Measurements from ENCODE around the gene AWAT2. TPM values are rescaled to one million over a fixed set of nuclear protein-coding genes. Genes with fewer than 3 reads are reported as not detected.

Gene AWAT2
- total RNA-seq, 1 donor from 2014 or later, result not detected

GRCh38 chrX:70049406-70049805, 332 bp downstream of the AWAT2 start:
- Mint-ChIP-seq H3K4me1 (ENCODE audit: unreplicated experiment) (no peaks in the 10 kb centered on the region), H3K4me3 (no peak overlapping the region), H3K9me3 (no peaks in the 10 kb centered on the region), H3K27me3 (no peaks in the 10 kb centered on the region), H3K36me3 (no peaks in the 10 kb centered on the region), H3K27ac (no peak overlapping the region)
- TF ChIP-seq CTCF (conservative IDR thresholded peaks at IDR 0.05), result no peak
- no peak for DNase-seq (ENCODE audit: extremely low spot score, unreplicated experiment)

- peaks cover 3% of the 10 kb centered on the region for H3K9me3 Mint-ChIP-seq
- no peaks in the 10 kb centered on the region for H3K4me1 Mint-ChIP-seq (ENCODE audit: unreplicated experiment)
- no peak overlapping the region for H3K4me3 Mint-ChIP-seq
- no peaks in the 10 kb centered on the region for H3K27me3 Mint-ChIP-seq
- H3K36me3 Mint-ChIP-seq, result no peaks in the 10 kb centered on the region
- no peak for TF ChIP-seq CTCF (conservative IDR thresholded peaks at IDR 0.05)
- H3K27ac Mint-ChIP-seq, result no peak overlapping the region
- no peak for DNase-seq (ENCODE audit: extremely low spot score, unreplicated experiment)
Observed at GRCh38 chrX:70046978-70047377, 2.8 kb downstream of the AWAT2 start.

- peak; percentile 29 for DNase-seq (ENCODE audit: extremely low spot score, unreplicated experiment)
- Mint-ChIP-seq H3K27ac (no peak overlapping the region), H3K27me3 (no peaks in the 10 kb centered on the region), H3K4me1 (ENCODE audit: unreplicated experiment) (no peaks in the 10 kb centered on the region), H3K4me3 (no peak overlapping the region), H3K36me3 (no peaks in the 10 kb centered on the region), H3K9me3 (peaks cover 3% of the 10 kb centered on the region)
- TF ChIP-seq CTCF (conservative IDR thresholded peaks at IDR 0.05), result no peak
Observed at GRCh38 chrX:70044541-70045245, 5.0 kb downstream of the AWAT2 start.

- Mint-ChIP-seq H3K4me1 (ENCODE audit: unreplicated experiment) (no peaks in the 10 kb centered on the region), H3K27ac (no peak overlapping the region), H3K4me3 (no peak overlapping the region), H3K9me3 (peaks cover 3% of the 10 kb centered on the region), H3K27me3 (no peaks in the 10 kb centered on the region), H3K36me3 (no peaks in the 10 kb centered on the region)
- peak; percentile 47 for DNase-seq (ENCODE audit: extremely low spot score, unreplicated experiment)
- TF ChIP-seq CTCF (conservative IDR thresholded peaks at IDR 0.05), result no peak
Observed at GRCh38 chrX:70043685-70044084, 6.1 kb downstream of the AWAT2 start.

- peaks cover 3% of the 10 kb centered on the region for H3K9me3 Mint-ChIP-seq
- no peak overlapping the region for H3K4me3 Mint-ChIP-seq
- H3K27me3 Mint-ChIP-seq, result no peaks in the 10 kb centered on the region
- no peak for TF ChIP-seq CTCF (conservative IDR thresholded peaks at IDR 0.05)
- no peaks in the 10 kb centered on the region for H3K36me3 Mint-ChIP-seq
- H3K27ac Mint-ChIP-seq, result no peak overlapping the region
- no peaks in the 10 kb centered on the region for H3K4me1 Mint-ChIP-seq (ENCODE audit: unreplicated experiment)
- DNase-seq (ENCODE audit: extremely low spot score, unreplicated experiment), result no peak
Observed at GRCh38 chrX:70042399-70043371, 7.1 kb downstream of the AWAT2 start.

Measured in type B pancreatic cell (in vitro differentiated cells).